ENCODE data around the gene ITPR1.

DNA sequence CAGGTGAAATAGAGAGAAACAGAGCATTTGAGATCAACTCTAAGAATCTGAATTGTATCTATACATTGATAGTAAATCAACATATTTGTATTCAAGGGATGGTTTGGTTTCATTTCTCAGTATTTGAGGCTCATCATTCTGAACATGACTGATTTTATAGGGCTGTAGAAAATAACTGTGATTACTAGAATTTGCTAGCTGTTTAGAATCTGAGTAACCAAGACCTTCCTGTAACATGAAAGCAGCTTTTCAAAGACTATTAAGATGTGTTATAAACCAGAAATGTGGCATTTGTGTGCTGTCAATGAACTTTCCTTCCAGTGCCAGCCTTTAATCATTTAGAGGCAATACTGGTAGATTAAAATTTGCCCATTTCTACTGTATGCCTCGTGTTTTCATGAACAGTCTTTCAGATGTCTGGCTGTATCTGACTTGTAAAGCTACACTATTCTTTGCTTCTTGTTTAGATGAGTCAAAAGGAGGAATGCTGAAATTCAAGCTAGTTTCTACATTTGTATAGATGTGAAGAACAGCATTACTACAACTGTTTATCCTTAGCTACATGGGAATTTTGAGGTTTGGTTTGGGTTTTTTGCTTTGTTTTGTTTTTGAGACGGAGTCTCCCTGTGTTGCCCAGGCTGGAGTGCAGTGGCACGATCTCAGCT lies 348.8 kb downstream of the ITPR1 start:
- no peak for TF ChIP-seq POLR2A (IDR thresholded peaks at IDR 0.05; ENCODE audit: extremely low read depth, insufficient read length)
- TF ChIP-seq, protein P1, sequence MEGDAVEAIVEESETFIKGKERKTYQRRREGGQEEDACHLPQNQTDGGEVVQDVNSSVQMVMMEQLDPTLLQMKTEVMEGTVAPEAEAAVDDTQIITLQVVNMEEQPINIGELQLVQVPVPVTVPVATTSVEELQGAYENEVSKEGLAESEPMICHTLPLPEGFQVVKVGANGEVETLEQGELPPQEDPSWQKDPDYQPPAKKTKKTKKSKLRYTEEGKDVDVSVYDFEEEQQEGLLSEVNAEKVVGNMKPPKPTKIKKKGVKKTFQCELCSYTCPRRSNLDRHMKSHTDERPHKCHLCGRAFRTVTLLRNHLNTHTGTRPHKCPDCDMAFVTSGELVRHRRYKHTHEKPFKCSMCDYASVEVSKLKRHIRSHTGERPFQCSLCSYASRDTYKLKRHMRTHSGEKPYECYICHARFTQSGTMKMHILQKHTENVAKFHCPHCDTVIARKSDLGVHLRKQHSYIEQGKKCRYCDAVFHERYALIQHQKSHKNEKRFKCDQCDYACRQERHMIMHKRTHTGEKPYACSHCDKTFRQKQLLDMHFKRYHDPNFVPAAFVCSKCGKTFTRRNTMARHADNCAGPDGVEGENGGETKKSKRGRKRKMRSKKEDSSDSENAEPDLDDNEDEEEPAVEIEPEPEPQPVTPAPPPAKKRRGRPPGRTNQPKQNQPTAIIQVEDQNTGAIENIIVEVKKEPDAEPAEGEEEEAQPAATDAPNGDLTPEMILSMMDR (IDR thresholded peaks at IDR 0.05; ENCODE audit: low read depth, low read length): no peak

All from NB4 (cell line).